Fibroblast of lung (primary cell): ENCODE results near the gene EFHC1.

ENCODE experiments used
- CTCF ChIP-seq, 2 donors: IDR thresholded peaks in 1 of 2; conservative IDR thresholded peaks in 1 of 2; 1 replicate in 1 of 2; 2 replicates in 1 of 2; pipeline ENCODE4 v1.5.1; 2011 to 2012; ENCODE audit warnings: low read length in 2 of 2, control low read depth in 1 of 2, inconsistent platforms in 1 of 2, low read depth in 1 of 2, mild to moderate bottlenecking in 1 of 2
- EZH2 ChIP-seq: IDR thresholded peaks from 2 replicates; pipeline ENCODE4 v1.5.1; 2012; ENCODE audit warnings: low read length, control low read depth, mild to moderate bottlenecking; ENCODE audit errors: missing control alignments

- no peak for TF ChIP-seq EZH2
- no peak for TF ChIP-seq CTCF (conservative IDR thresholded peaks at IDR 0.05 in 1 of 2, IDR thresholded peaks at IDR 0.05 in 1 of 2; ENCODE audit: low read depth in 1 of 2, low read length in 2 of 2)
Measured at GRCh38 chr6:52423448-52423847, 3.3 kb downstream of the EFHC1 start.
